Stimulated activated naive B cell treated with anti-CD40 and anti-IgM and Interleukin-4, amounts not matched to agents 10 μg/mL and 1 μg/mL and 100 μg/mL, for 72 hours (primary cell): Measurements from ENCODE around the gene ADPRHL1.

ENCODE experiments used
- ATAC-seq, 2 donors: fragments of 150-1000 bp; cut with Tn5 transposase; replicated peaks; 2 replicates each; pipeline ENCODE4 v1.10.0; 2021; ENCODE audit warnings: moderate library complexity in 1 of 2
- DNase-seq: peaks from one replicate; pipeline ENCODE4 v3.0.0; 2021
- H3K27ac Mint-ChIP-seq: one replicate; pipeline ENCODE4 v1.8.0; 2022; ENCODE audit warnings: mild to moderate bottlenecking, mixed read lengths
- H3K27me3 Mint-ChIP-seq, 2 donors: one replicate each; pipeline ENCODE4 v1.8.0; 2022; ENCODE audit warnings: mixed read lengths in 2 of 2
- H3K36me3 Mint-ChIP-seq, 2 donors: one replicate each; pipeline ENCODE4 v1.8.0; 2022; ENCODE audit warnings: mixed read lengths in 2 of 2, mild to moderate bottlenecking in 1 of 2
- H3K4me1 Mint-ChIP-seq, 2 donors: one replicate each; pipeline ENCODE4 v1.8.0; 2022; ENCODE audit warnings: mixed read lengths in 2 of 2, mild to moderate bottlenecking in 1 of 2
- H3K4me3 Mint-ChIP-seq, 2 donors: one replicate each; pipeline ENCODE4 v1.8.0; 2022; ENCODE audit warnings: mild to moderate bottlenecking in 2 of 2, mixed read lengths in 2 of 2, moderate library complexity in 1 of 2
- H3K9me3 Mint-ChIP-seq, 2 donors: one replicate each; pipeline ENCODE4 v1.8.0; 2022; ENCODE audit warnings: mixed read lengths in 2 of 2, mild to moderate bottlenecking in 1 of 2

ADPRHL1 gene

GRCh38 chr13:113452942-113453901 is at the start of gene ADPRHL1:
Gene ADPRHL1, minus strand, starts transcription at chr13:113453488. Its CDS starts 51 bp downstream, at chr13:113453437.
- Mint-ChIP-seq H3K4me3 (no peak within 1 kb of the TSS), H3K27ac (no peak within 1 kb of the TSS), H3K4me1 (no peaks in the 10 kb centered on the region), H3K36me3 (peaks cover 24 to 49% of the 10 kb centered on the region in 2 donors), H3K9me3 (no peaks in the 10 kb centered on the region), H3K27me3 (no peaks in the 10 kb centered on the region)
- no peak for DNase-seq
- no peak for ATAC-seq

GRCh38 chr13:113502686-113503085 is 49.4 kb upstream of the ADPRHL1 start:
- Mint-ChIP-seq H3K4me1 (peaks cover 0 to 4% of the 10 kb centered on the region in 2 donors), H3K27ac (no peak overlapping the region), H3K27me3 (no peaks in the 10 kb centered on the region), H3K9me3 (no peaks in the 10 kb centered on the region), H3K36me3 (peaks cover 26 to 44% of the 10 kb centered on the region in 2 donors), H3K4me3 (no peak overlapping the region)
- DNase-seq (no peak), ATAC-seq (no peak)

- Mint-ChIP-seq H3K27me3 (no peaks in the 10 kb centered on the region), H3K27ac (no peak overlapping the region), H3K36me3 (peaks cover 26 to 41% of the 10 kb centered on the region in 2 donors), H3K4me3 (no peak overlapping the region), H3K9me3 (no peaks in the 10 kb centered on the region), H3K4me1 (peaks cover 3 to 4% of the 10 kb centered on the region in 2 donors)
- ATAC-seq (no peak), DNase-seq (no peak)
These were observed 47.4 kb upstream of the ADPRHL1 start for GRCh38 chr13:113500530-113501265.

GRCh38 chr13:113499936-113500335 is 46.6 kb upstream of the ADPRHL1 start:
- H3K27me3 Mint-ChIP-seq: no peaks in the 10 kb centered on the region
- H3K4me3 Mint-ChIP-seq: no peak overlapping the region
- ATAC-seq: no peak
- no peaks in the 10 kb centered on the region for H3K9me3 Mint-ChIP-seq
- no peak overlapping the region for H3K27ac Mint-ChIP-seq
- peaks cover 5 to 8% of the 10 kb centered on the region in 2 donors for H3K4me1 Mint-ChIP-seq
- DNase-seq: no peak
- H3K36me3 Mint-ChIP-seq: peaks cover 28 to 39% of the 10 kb centered on the region in 2 donors

GRCh38 chr13:113498905-113499304 is 45.6 kb upstream of the ADPRHL1 start:
- no peak overlapping the region for H3K4me3 Mint-ChIP-seq
- ATAC-seq: no peak
- no peak overlapping the region for H3K27ac Mint-ChIP-seq

GRCh38 chr13:113497217-113497616 is 43.9 kb upstream of the ADPRHL1 start:
- DNase-seq (no peak), ATAC-seq (no peak)
- no peak overlapping the region for H3K4me3 Mint-ChIP-seq
- H3K36me3 Mint-ChIP-seq: peaks cover 22 to 31% of the 10 kb centered on the region in 2 donors
- no peaks in the 10 kb centered on the region for H3K9me3 Mint-ChIP-seq
- H3K27me3 Mint-ChIP-seq: no peaks in the 10 kb centered on the region
- H3K4me1 Mint-ChIP-seq: peaks cover 5 to 15% of the 10 kb centered on the region in 2 donors
- H3K27ac Mint-ChIP-seq: no peak overlapping the region

More at GRCh38 chr13:113498905-113499304, 45.6 kb upstream of the ADPRHL1 start:
- Mint-ChIP-seq H3K9me3 (no peaks in the 10 kb centered on the region), H3K36me3 (peaks cover 22 to 35% of the 10 kb centered on the region in 2 donors), H3K27me3 (no peaks in the 10 kb centered on the region), H3K4me1 (peaks cover 5 to 8% of the 10 kb centered on the region in 2 donors)
- no peak for DNase-seq

- H3K36me3 Mint-ChIP-seq: peaks cover 21 to 31% of the 10 kb centered on the region in 2 donors
- H3K9me3 Mint-ChIP-seq: no peaks in the 10 kb centered on the region
- H3K4me3 Mint-ChIP-seq: no peak overlapping the region
- peaks cover 9 to 23% of the 10 kb centered on the region in 2 donors for H3K4me1 Mint-ChIP-seq
- no peak for DNase-seq
- no peak for ATAC-seq
- no peaks in the 10 kb centered on the region for H3K27me3 Mint-ChIP-seq
- no peak overlapping the region for H3K27ac Mint-ChIP-seq
These were observed 42.4 kb upstream of the ADPRHL1 start for GRCh38 chr13:113495494-113496210.

GRCh38 chr13:113493315-113493951 is 40.1 kb upstream of the ADPRHL1 start:
- peaks cover 13 to 28% of the 10 kb centered on the region in 2 donors for H3K36me3 Mint-ChIP-seq
- no peak overlapping the region for H3K4me3 Mint-ChIP-seq
- peaks cover 21 to 40% of the 10 kb centered on the region in 2 donors for H3K4me1 Mint-ChIP-seq
- H3K9me3 Mint-ChIP-seq: no peaks in the 10 kb centered on the region
- no peak overlapping the region for H3K27ac Mint-ChIP-seq
- no peaks in the 10 kb centered on the region for H3K27me3 Mint-ChIP-seq
- no peak for ATAC-seq
- no peak for DNase-seq

GRCh38 chr13:113491982-113492381 is 38.7 kb upstream of the ADPRHL1 start:
- H3K9me3 Mint-ChIP-seq: no peaks in the 10 kb centered on the region
- H3K27ac Mint-ChIP-seq: peak overlapping the region; percentile 91

GRCh38 chr13:113491418-113491883 is 38.2 kb upstream of the ADPRHL1 start:
- no peaks in the 10 kb centered on the region for H3K9me3 Mint-ChIP-seq
- DNase-seq (no peak), ATAC-seq (no peak)
- peak overlapping the region; percentile 91 for H3K27ac Mint-ChIP-seq
- peaks cover 31 to 53% of the 10 kb centered on the region in 2 donors for H3K4me1 Mint-ChIP-seq
- H3K4me3 Mint-ChIP-seq: peak overlapping the region; percentile 90 to 94
- H3K27me3 Mint-ChIP-seq: no peaks in the 10 kb centered on the region
- H3K36me3 Mint-ChIP-seq: peaks cover 8 to 25% of the 10 kb centered on the region in 2 donors

More at GRCh38 chr13:113491982-113492381, 38.7 kb upstream of the ADPRHL1 start:
- Mint-ChIP-seq H3K27me3 (no peaks in the 10 kb centered on the region), H3K36me3 (peaks cover 8 to 27% of the 10 kb centered on the region in 2 donors), H3K4me1 (peaks cover 31 to 53% of the 10 kb centered on the region in 2 donors), H3K4me3 (peak overlapping the region; percentile 90 to 94)
- DNase-seq: no peak
- ATAC-seq: no peak

- Mint-ChIP-seq H3K27me3 (no peaks in the 10 kb centered on the region), H3K36me3 (peaks cover 6 to 21% of the 10 kb centered on the region in 2 donors), H3K27ac (peak within 1 kb of the TSS; percentile 91), H3K4me3 (peak within 1 kb of the TSS; percentile 93 to 94), H3K4me1 (peaks cover 29 to 49% of the 10 kb centered on the region in 2 donors), H3K9me3 (no peaks in the 10 kb centered on the region)
- ATAC-seq (peak; percentile 91 to 93), DNase-seq (peak; percentile 88)
These were observed 37.5 kb upstream of the ADPRHL1 start, which contains the start of gene DCUN1D2 for GRCh38 chr13:113490496-113491417. Gene DCUN1D2, minus strand, starts transcription at chr13:113490711. Its CDS starts 42 bp downstream, at chr13:113490669.
